GM03348 (cell line): ENCODE measurements around the gene TTC29.

ENCODE experiments used
- DNase-seq: peaks from one replicate; pipeline ENCODE4 v3.0.0; 2012; ENCODE audit warnings: low spot score

The TTC29 gene, protein sequence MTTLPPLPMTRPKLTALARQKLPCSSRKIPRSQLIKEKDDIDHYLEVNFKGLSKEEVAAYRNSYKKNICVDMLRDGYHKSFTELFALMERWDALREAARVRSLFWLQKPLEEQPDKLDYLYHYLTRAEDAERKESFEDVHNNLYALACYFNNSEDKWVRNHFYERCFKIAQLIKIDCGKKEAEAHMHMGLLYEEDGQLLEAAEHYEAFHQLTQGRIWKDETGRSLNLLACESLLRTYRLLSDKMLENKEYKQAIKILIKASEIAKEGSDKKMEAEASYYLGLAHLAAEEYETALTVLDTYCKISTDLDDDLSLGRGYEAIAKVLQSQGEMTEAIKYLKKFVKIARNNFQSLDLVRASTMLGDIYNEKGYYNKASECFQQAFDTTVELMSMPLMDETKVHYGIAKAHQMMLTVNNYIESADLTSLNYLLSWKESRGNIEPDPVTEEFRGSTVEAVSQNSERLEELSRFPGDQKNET

GRCh38 chr4:146945556-146946374, at the start of gene TTC29:
Gene TTC29 (minus strand): TSS chr4:146945864. CDS start chr4:146939895, 5,969 bp downstream.
- peak; percentile 97 for DNase-seq

- DNase-seq: peak; percentile 9
Measured at GRCh38 chr4:146981651-146982050, 36.0 kb upstream of the TTC29 start.

GRCh38 chr4:146978641-146979040, 33.0 kb upstream of the TTC29 start:
- DNase-seq: no peak

DNA sequence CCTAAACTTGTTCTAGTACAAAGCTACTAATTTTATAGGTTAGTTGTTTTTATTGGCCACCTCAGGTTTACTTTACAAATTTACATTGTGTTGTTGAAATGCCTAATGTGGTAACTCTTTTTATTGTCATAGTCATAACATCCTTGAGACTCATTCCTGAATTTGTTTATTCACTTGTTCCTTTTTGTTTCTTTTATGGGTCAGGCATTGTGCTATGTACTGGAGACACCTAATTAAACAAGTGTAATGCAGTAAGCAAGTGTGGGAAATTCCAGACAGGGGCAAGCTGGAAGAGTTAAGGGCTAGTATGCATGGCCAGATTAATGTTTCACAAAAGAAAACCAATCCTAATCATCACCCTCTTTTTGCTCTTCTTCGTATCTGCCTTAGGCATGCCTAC, 30.5 kb upstream of the TTC29 start:
- no peak for DNase-seq

DNA sequence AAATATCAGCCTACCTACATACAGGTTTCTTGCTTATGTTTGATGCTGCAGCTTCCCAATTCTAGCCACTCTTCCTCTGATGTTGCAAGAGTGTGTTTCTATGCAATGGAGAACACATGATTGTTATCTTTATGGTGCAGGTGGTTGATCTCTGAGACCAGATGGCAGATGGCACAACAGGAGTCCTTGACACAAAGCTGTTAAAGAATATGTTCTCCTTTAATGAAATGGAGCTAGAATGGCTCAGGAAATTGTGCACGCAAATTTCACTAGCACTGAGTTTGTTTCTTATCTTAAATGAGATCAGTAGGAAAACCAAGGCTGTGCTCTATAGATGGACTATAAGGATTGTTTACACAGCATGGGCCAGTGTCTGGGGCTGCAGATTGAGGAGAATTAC, 29.9 kb upstream of the TTC29 start:
- no peak for DNase-seq

DNA sequence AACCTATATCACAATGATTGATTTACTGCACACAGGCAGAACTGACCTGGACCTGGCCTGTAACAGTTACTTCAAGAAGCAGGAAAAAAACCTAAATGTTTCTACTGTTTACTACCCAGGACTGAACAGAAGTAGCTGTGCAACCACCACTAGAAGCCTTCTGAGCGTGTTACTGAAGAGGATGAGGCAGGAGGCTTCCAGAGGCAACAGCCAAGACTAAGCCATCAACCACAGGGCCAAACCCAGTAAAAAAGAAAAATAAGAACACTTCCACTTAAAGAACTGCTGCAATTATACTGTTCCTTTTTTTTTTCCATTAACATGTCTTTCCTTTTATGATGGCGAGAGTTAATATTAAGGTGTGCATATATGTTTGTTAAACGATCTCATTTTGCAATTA, 29.4 kb upstream of the TTC29 start:
- DNase-seq: no peak

DNA sequence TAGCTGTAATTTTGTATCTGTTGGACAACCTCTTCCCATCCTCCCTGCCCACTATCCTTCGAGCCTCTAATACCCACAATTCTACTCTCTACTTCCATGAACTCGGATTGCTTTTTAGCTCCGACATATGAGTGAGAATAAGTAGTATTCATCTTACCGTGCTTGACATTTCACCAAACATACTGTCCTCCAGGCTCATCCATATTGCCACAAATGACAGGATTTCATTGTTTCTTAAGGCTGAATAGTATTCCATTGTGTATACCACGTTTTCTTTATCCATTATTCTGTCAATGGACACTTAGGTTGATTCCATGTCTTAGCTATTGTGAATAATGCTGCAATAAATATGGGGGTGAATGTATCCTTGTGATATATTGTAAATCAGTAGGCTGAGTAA, 26.4 kb upstream of the TTC29 start:
- DNase-seq: no peak

DNA sequence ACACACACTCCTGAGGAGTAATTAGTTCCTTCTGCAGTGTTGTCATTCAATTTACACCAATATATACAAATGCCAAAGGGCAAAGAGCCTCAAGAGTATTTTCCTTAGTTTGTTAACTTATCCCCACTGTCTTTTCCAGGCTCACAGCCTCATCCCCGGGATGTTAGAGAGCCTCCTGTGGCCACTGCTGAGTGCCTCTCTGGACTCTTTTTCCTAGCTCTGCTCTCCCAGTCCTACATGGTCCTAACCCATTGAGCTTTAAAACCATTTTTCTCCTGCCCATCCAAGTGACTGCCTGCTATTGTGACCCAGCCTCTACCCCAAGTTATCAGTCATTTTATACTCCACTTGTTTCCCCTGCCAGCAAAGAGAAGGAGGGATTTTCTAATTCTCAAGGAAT, 23.5 kb upstream of the TTC29 start:
- no peak for DNase-seq

- DNase-seq: no peak
Measured at GRCh38 chr4:146960634-146961033, 15.0 kb upstream of the TTC29 start.

- no peak for DNase-seq
Measured at GRCh38 chr4:146959692-146960091, 14.0 kb upstream of the TTC29 start.

DNA sequence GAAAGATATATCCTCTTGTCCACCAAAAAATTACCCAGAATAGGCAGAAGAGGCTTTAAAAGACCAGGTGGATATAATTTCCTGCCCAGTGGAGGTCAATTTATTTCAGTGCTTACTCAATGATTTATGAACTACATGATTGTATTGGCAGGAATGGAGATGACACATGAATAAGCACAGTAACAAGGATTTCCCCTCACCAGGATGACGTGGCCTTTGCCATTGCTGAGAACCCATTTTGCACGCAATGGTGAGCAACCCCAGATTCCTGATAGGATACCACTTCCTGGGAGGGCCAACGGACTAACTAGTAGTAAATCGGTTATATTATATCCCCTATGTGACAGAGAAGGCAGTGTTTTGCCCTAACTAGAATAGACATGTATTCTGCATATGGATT, 11.6 kb upstream of the TTC29 start:
- DNase-seq: peak; percentile 23

- DNase-seq: no peak
Measured at GRCh38 chr4:146952896-146953295, 7.2 kb upstream of the TTC29 start.

DNA sequence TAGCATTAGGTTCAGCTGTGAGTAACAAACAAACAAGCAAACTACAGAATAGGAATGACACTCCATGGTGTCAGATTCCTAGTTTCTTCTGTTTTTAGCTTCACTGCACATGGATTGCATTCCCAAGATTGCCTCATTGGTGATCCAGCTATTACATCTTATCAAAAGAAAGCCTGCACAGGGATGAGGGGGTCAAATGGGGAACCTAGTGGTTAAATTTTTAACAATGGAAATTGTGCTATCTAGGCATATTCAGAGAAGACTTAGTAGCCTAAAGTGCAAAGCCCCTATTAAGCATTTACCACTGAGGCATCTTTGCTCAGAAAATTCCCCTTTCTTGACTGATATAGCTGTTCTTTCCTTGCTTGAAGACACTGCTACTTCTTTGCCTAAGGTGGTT, 3.9 kb upstream of the TTC29 start:
- DNase-seq: no peak

GRCh38 chr4:146943691-146944375, 1.8 kb downstream of the TTC29 start:
- DNase-seq: no peak

GRCh38 chr4:146932116-146932515, 13.5 kb downstream of the TTC29 start:
- no peak for DNase-seq

DNA sequence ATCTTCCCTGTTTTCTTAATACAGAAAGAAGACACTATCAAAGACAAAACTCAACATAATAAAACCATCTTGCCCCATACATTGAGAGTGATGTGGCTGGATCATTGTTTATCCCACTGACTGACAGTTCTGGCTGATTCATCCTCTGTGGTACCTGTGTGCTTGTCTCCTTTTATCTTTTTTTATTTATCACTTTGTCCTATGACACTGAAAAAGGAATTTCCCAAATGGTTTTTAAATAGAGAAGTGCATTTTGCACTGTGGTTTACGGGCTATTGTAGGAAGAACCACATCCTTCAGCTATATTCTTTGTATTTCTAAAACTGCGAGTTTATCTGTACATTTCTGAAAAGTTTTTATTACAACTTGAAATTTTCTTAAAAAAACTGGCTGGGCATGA, 15.0 kb downstream of the TTC29 start:
- no peak for DNase-seq

DNA sequence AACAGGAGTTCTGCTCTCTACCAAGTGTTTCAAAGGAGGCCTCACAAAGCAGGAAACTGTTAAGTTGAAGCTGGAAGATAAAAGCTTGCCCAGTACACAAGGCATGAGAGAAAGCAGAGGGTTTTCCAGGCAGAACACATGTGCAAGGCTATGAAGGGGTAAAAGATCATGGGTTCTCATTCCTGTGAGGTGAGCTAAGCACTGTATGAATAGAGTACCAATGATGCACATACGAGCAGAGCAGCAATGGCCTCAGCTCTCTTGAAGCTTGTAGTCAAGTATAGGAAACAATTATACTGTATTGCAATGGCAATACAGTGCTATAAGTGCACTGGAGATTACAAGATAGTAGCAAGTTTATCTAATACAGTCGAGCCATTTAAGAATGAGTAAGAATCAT, 18.0 kb downstream of the TTC29 start:
- no peak for DNase-seq

DNA sequence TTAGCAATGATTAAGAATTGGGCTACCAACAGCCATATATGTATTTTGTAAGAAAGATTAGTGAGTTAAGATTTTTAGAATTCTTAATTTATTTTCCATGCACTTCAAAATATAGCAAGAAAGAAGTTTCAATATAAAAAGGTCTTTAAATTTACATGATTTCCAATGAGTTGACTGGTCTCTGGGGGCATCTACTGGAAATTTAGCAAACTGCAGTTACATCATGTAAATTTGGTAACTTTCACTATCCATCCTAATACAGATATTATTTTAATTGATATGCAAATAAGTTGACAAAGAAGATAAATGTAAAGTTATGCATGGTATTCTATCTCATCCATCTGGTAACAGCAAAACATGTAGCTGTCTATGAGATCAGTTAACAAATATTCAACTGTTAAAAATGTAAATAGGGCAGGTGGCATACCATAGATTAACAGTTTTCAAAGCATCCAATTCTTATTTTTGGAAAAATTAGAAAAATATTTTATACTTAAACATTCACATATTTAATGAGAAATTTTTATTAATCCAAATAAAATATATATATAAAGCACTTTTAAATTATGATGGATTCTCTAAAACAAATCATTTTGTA, 29.1 kb downstream of the TTC29 start:
- peak; percentile 35 for DNase-seq

- no peak for DNase-seq
Measured at GRCh38 chr4:146915132-146915531, 30.5 kb downstream of the TTC29 start.

DNA sequence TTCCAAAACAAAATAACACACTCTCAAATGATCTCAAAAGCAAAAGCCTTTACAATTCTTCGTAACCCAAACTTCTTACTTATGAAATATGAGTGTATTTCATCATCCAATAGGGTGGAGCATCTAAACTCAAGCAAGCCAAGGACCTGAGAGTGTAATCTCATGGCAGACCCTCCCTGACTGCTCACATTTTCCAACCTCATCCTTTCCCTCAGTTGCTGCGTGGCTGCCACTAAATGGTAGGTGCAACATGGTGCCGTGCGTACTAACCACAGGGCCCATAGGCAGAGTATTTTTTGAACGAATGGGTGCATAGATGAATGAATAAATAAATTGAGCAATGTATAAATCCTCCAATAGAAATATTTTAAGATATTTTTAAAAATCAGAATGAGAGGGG, 45.4 kb downstream of the TTC29 start:
- DNase-seq: no peak

DNA sequence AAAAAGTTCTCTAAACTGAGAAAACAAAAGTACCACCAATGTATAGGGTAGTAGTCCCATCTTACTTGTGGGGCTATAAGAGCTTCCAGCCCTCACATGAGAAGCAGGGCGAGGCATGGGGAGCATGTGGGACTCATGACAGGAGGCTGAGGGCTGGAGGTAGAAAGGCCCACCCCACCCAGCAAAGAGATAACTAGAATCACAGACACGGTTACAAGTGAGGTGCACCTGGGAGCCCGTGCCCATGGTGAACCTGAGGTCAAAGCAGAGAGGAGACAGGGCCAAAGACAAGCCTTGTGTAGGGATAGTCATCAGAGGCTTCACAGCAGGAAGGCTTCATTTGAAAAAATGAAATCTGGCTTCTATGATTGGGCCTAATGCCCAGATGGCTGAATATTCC, 55.4 kb downstream of the TTC29 start:
- DNase-seq: no peak

GRCh38 chr4:146883070-146883469, 62.6 kb downstream of the TTC29 start:
- no peak for DNase-seq
